A549 (cell line): ENCODE measurements around the gene ST8SIA4. TPM values are rescaled to one million over a fixed set of nuclear protein-coding genes. Genes with fewer than 3 reads are reported as not detected.

Experiments used
- ATAC-seq, 2 experiments: fragments of 200-7000 bp in 1 of 2; fragments of >200 bp in 1 of 2; cut with Nextera tagmentation in 1 of 2; cut with Tn5 transposase in 1 of 2; 3 replicates each; pipeline versions ENCODE4 v1.8.0 to v1.9.1; 2018 to 2020; ENCODE audit warnings: mild to moderate bottlenecking in 1 of 2, moderate library complexity in 1 of 2
- CTCF ChIA-PET: fragments of 300-600 bp; sonication (Branson Sonifier 250); formaldehyde crosslinking; extraction: SDS; loops from one replicate; lab custom pipeline; 2021; ENCODE audit warnings: antibody characterized with exemption, inconsistent platforms; lab: Yijun Ruan, JAX
- POLR2A ChIA-PET: fragments of 350-600 bp; formaldehyde crosslinking; extraction: SDS; loops from one replicate; lab custom pipeline; 2021; ENCODE audit warnings: antibody characterized with exemption, inconsistent platforms; lab: Yijun Ruan, JAX
- DNase-seq, 2 experiments: peaks; one replicate each; pipeline versions ENCODE4 v3.0.0 to v3.0.0-alpha.2; 2011 to 2016; ENCODE audit warnings: low read depth in 1 of 2, low spot score in 1 of 2
- FAIRE-seq: peaks from 2 replicates; lab custom pipeline; 2011; peaks lifted over from hg19 to GRCh38; lab: Jason Lieb, UNC
- H3K27ac ChIP-seq, 2 experiments: fragments of >200 bp; sonication (Bioruptor Twin); formaldehyde crosslinking; 3 replicates each; pipeline ENCODE4 v1.5.1; 2016 to 2017
- H3K4me1 ChIP-seq: fragments of >200 bp; sonication (Bioruptor Twin); formaldehyde crosslinking; 3 replicates; pipeline ENCODE4 v1.6.1; 2016
- H3K4me2 ChIP-seq: fragments of >200 bp; sonication (Bioruptor Twin); formaldehyde crosslinking; 3 replicates; pipeline ENCODE4 v1.6.1; 2016
- H3K4me3 ChIP-seq: fragments of >200 bp; sonication (Bioruptor Twin); formaldehyde crosslinking; 3 replicates; pipeline ENCODE4 v1.5.1; 2016
- H3K9me3 ChIP-seq: fragments of >200 bp; sonication (Bioruptor Twin); formaldehyde crosslinking; 3 replicates; pipeline ENCODE4 v1.6.1; 2016
- BHLHE40 ChIP-seq: IDR thresholded peaks from 2 replicates; pipeline ENCODE4 v1.6.1; 2012; ENCODE audit warnings: low read depth, low read length, inconsistent platforms
- CBX2 ChIP-seq: fragments of 200-600 bp; sonication (generic); IDR thresholded peaks from 2 replicates; pipeline ENCODE4 v1.6.1; 2016; ENCODE audit warnings: low read depth, mild to moderate bottlenecking, borderline replicate concordance
- CEBPB ChIP-seq, 2 experiments: fragments of >200 bp in 1 of 2; sonication (Bioruptor Twin) in 1 of 2; formaldehyde crosslinking in 1 of 2; IDR thresholded peaks; 2 replicates each; pipeline ENCODE4 v1.6.1; 2012 to 2016
- E2F6 ChIP-seq: IDR thresholded peaks from 2 replicates; pipeline ENCODE4 v1.6.1; 2012; ENCODE audit warnings: low read depth, borderline replicate concordance
- EHF ChIP-seq: fragments of 250-450 bp; sonication (Bioruptor Pico); IDR thresholded peaks from 2 replicates; pipeline ENCODE4 v1.5.0; 2020; ENCODE audit warnings: mild to moderate bottlenecking
- ESRRA ChIP-seq: fragments of 150-350 bp; IDR thresholded peaks from 2 replicates; pipeline ENCODE4 v1.6.1; 2014; ENCODE audit warnings: mild to moderate bottlenecking, low read length, borderline replicate concordance
- HES2 ChIP-seq: fragments of >200 bp; sonication (Bioruptor Twin); formaldehyde crosslinking; IDR thresholded peaks from 2 replicates; pipeline ENCODE4 v1.6.1; 2016
- HEYL ChIP-seq: fragments of 250-450 bp; sonication (Bioruptor Pico); IDR thresholded peaks from 2 replicates; pipeline ENCODE4 v1.8.0; 2021; ENCODE audit warnings: mild to moderate bottlenecking, moderate library complexity
- HMGXB4 ChIP-seq: fragments of 250-450 bp; sonication (Bioruptor Pico); IDR thresholded peaks from 2 replicates; pipeline ENCODE4 v1.5.0; 2021; ENCODE audit warnings: mild to moderate bottlenecking, moderate library complexity, borderline replicate concordance
- HOXB13 ChIP-seq: fragments of 250-450 bp; sonication (Bioruptor Pico); IDR thresholded peaks from 2 replicates; pipeline ENCODE4 v1.5.0; 2020; ENCODE audit warnings: low read depth, mild to moderate bottlenecking, moderate library complexity
- JUN ChIP-seq, 2 experiments: fragments of >200 bp; sonication (Bioruptor Twin); formaldehyde crosslinking; IDR thresholded peaks; 2 replicates in 1 of 2; 3 replicates in 1 of 2; pipeline ENCODE4 v1.6.1; 2016 to 2017
- JUNB ChIP-seq: fragments of >200 bp; sonication (Bioruptor Twin); formaldehyde crosslinking; IDR thresholded peaks from 2 replicates; pipeline ENCODE4 v1.6.1; 2016
- KDM5A ChIP-seq: fragments of 200-600 bp; sonication (generic); IDR thresholded peaks from 2 replicates; pipeline ENCODE4 v1.6.1; 2016; ENCODE audit warnings: antibody characterized with exemption, mild to moderate bottlenecking
- MAX ChIP-seq: IDR thresholded peaks from 2 replicates; pipeline ENCODE4 v1.6.1; 2012
- MYC ChIP-seq: IDR thresholded peaks from 2 replicates; pipeline ENCODE4 v1.6.1; 2012; ENCODE audit warnings: mild to moderate bottlenecking, inconsistent platforms, low read length, improper control_type of control experiment, borderline replicate concordance
- PHF8 ChIP-seq: fragments of 200-600 bp; sonication (generic); IDR thresholded peaks from 2 replicates; pipeline ENCODE4 v1.6.1; 2016; ENCODE audit warnings: low read depth, mild to moderate bottlenecking, antibody characterized with exemption, moderate library complexity, borderline replicate concordance
- POLR2A ChIP-seq: IDR thresholded peaks from 2 replicates; pipeline ENCODE4 v1.6.1; 2012; ENCODE audit warnings: mild to moderate bottlenecking, low read length
- RAD21 ChIP-seq, 2 experiments: fragments of >200 bp in 1 of 2; sonication (Bioruptor Twin) in 1 of 2; formaldehyde crosslinking in 1 of 2; IDR thresholded peaks in 1 of 2; conservative IDR thresholded peaks in 1 of 2; 2 replicates in 1 of 2; 3 replicates in 1 of 2; pipeline ENCODE4 v1.6.1; 2012 to 2018; ENCODE audit warnings: inconsistent platforms in 1 of 2
- RARB ChIP-seq: fragments of 250-450 bp; sonication (Bioruptor Pico); IDR thresholded peaks from 2 replicates; pipeline ENCODE4 v1.8.0; 2021; ENCODE audit warnings: mild to moderate bottlenecking, moderate library complexity
- RCOR1 ChIP-seq: fragments of 150-350 bp; IDR thresholded peaks from 2 replicates; pipeline ENCODE4 v1.6.1; 2014; ENCODE audit warnings: antibody characterized with exemption, low read length, low read depth
- REST ChIP-seq: fragments of 200-600 bp; sonication (generic); IDR thresholded peaks from 2 replicates; pipeline ENCODE4 v1.6.1; 2016; ENCODE audit warnings: antibody characterized with exemption, mild to moderate bottlenecking, moderate library complexity
- RNF2 ChIP-seq: fragments of 200-600 bp; sonication (generic); IDR thresholded peaks from 2 replicates; pipeline ENCODE4 v1.6.1; 2016; ENCODE audit warnings: low read depth, mild to moderate bottlenecking, antibody characterized with exemption, moderate library complexity, borderline replicate concordance
- SREBF2 ChIP-seq: fragments of 450-650 bp; IDR thresholded peaks from 2 replicates; pipeline ENCODE4 v1.6.1; 2014; ENCODE audit warnings: mild to moderate bottlenecking, moderate library complexity
- TP53 ChIP-seq: fragments of 250-450 bp; sonication (Bioruptor Pico); IDR thresholded peaks from 2 replicates; pipeline ENCODE4 v1.5.0; 2021; ENCODE audit warnings: mild to moderate bottlenecking, moderate library complexity
- ZC3H11A ChIP-seq: fragments of 450-650 bp; IDR thresholded peaks from 2 replicates; pipeline ENCODE4 v1.6.1; 2014; ENCODE audit warnings: antibody characterized with exemption, mild to moderate bottlenecking
- WGBS: methylation state at CpG from one replicate; pipeline ENCODE4 v1.1.6; 2017; ENCODE audit errors: missing lambda C conversion rate; 5-methylcytosine and 5-hydroxymethylcytosine counted together
- polyA plus RNA-seq, 4 experiments: library from polyadenylated mRNA; depleted of rRNA in 3 of 4; stranded (reverse); fragments of >200 nt; fragmentation: RNase III in 1 of 4; extraction: RNeasy Plus Mini Kit Qiagen cat#74134 plus additional on column Dnase treatment in 1 of 4; gene quantifications; 2 replicates in 3 of 4; 3 replicates in 1 of 4; pipeline ENCODE4 v1.2.3, GENCODE V29; 2011 to 2017

The ST8SIA4 gene
- polyA plus RNA-seq, 2 of the 4 experiments (the other 2 are of a cell fraction) = 0.85 to 7.1 TPM

GRCh38 chr5:100823812-100824211 is 79.3 kb downstream of the ST8SIA4 start:
- whole genome bisulfite sequencing = 81% methylated on average over 2 of the region's 2 CpGs
- Histone ChIP-seq H3K27ac (no peak overlapping the region), H3K4me1 (peaks cover 17% of the 10 kb centered on the region; the same call in 2 of the 3 replicates), H3K4me3 (no peak overlapping the region), H3K4me2 (no peak overlapping the region), H3K9me3 (no peaks in the 10 kb centered on the region)
- ChIA-PET CTCF (no interaction called here), POLR2A (no interaction called here)
- DNase-seq (no peak), FAIRE-seq (no peak), ATAC-seq (no peak)
- no peak for TF ChIP-seq HMGXB4
- TF ChIP-seq CBX2 = no peak
- TF ChIP-seq RCOR1 = no peak
- no peak for TF ChIP-seq KDM5A
- no peak for TF ChIP-seq EHF (CRISPR knock-in tag)
- no peak for TF ChIP-seq ESRRA

GRCh38 chr5:100821751-100822150 is 81.3 kb downstream of the ST8SIA4 start:
- 86% methylated on average over 1 of the region's 1 CpG for WGBS
- ChIA-PET CTCF (no interaction called here), POLR2A (no interaction called here)
- Histone ChIP-seq H3K9me3 (no peaks in the 10 kb centered on the region), H3K4me3 (no peak overlapping the region), H3K4me1 (peaks cover 6% of the 10 kb centered on the region; the same call in 1 of the 3 replicates), H3K4me2 (no peak overlapping the region; the same call in 2 of the 3 replicates), H3K27ac (no peak overlapping the region)
- ATAC-seq = no peak
- TF ChIP-seq ESRRA (no peak), MAX (no peak)
- no peak for DNase-seq
- FAIRE-seq = no peak

- ChIA-PET CTCF (no interaction called here), POLR2A (no interaction called here)
- no peak overlapping the region for H3K4me3 ChIP-seq
- no peaks in the 10 kb centered on the region for H3K9me3 ChIP-seq
- FAIRE-seq (peak; percentile 13), DNase-seq (no peak), ATAC-seq (no peak)
- H3K27ac ChIP-seq = no peak overlapping the region
- no peak overlapping the region for H3K4me2 ChIP-seq
- H3K4me1 ChIP-seq = peaks cover 6% of the 10 kb centered on the region; the same call in 1 of the 3 replicates
- TF ChIP-seq HEYL (CRISPR knock-in tag) (no peak), CEBPB (IDR thresholded peaks at IDR 0.05) (no peak), SREBF2 (no peak), BHLHE40 (no peak), HES2 (no peak), ZC3H11A (no peak), HOXB13 (CRISPR knock-in tag) (no peak), RARB (CRISPR knock-in tag) (no peak), PHF8 (no peak), MYC (no peak), RAD21 (conservative IDR thresholded peaks at IDR 0.05 in 1 of 2, IDR thresholded peaks at IDR 0.05 in 1 of 2) (no peak), TP53 (CRISPR knock-in tag) (no peak), JUN (IDR thresholded peaks at IDR 0.05) (no peak), JUNB (no peak), RNF2 (no peak), E2F6 (no peak), POLR2A (no peak), EHF (CRISPR knock-in tag) (no peak), REST (no peak)
Observed at GRCh38 chr5:100818340-100818739, 84.7 kb downstream of the ST8SIA4 start.
